NCI-H460 (cell line): ENCODE measurements around the gene SMAD6. TPM values are rescaled to one million over a fixed set of nuclear protein-coding genes. Genes with fewer than 3 reads are reported as not detected.

Experiments
- DNase-seq: peaks from one replicate; pipeline ENCODE4 v3.0.0-alpha.2; 2016; ENCODE audit warnings: low read depth; ENCODE audit errors: extremely low read depth
- total RNA-seq: library from RNA; depleted of rRNA; stranded (reverse); fragments of >200 nt; shearing (Covaris generic); gene quantifications from 2 replicates; pipeline ENCODE4 v1.2.3, GENCODE V29; 2014

The SMAD6 gene
- total RNA-seq, 1 experiment from 2014 or later, result 4.0 TPM

GRCh38 chr15:66718220-66718988 lies 16.4 kb downstream of the SMAD6 start:
- DNase-seq, result no peak

GRCh38 chr15:66719471-66719870 lies 17.4 kb downstream of the SMAD6 start:
- no peak for DNase-seq

- no peak for DNase-seq
Observed at GRCh38 chr15:66720206-66721010, 18.4 kb downstream of the SMAD6 start.

- DNase-seq, result no peak
Observed at GRCh38 chr15:66721020-66721419, 19.0 kb downstream of the SMAD6 start.

GRCh38 chr15:66721501-66721937 lies 19.5 kb downstream of the SMAD6 start:
- DNase-seq, result no peak

GRCh38 chr15:66721954-66722353 lies 19.9 kb downstream of the SMAD6 start:
- DNase-seq, result no peak

GRCh38 chr15:66722757-66723540 lies 20.9 kb downstream of the SMAD6 start:
- no peak for DNase-seq

- no peak for DNase-seq
Observed at GRCh38 chr15:66723826-66724731, 22.0 kb downstream of the SMAD6 start.

- DNase-seq, result no peak
Observed at GRCh38 chr15:66724732-66725463, 22.9 kb downstream of the SMAD6 start.

- no peak for DNase-seq
Observed at GRCh38 chr15:66725464-66725785, 23.4 kb downstream of the SMAD6 start.

GRCh38 chr15:66726386-66726785 lies 24.4 kb downstream of the SMAD6 start:
- no peak for DNase-seq

GRCh38 chr15:66729331-66729951 lies 27.4 kb downstream of the SMAD6 start:
- DNase-seq, result no peak

GRCh38 chr15:66730168-66731021 lies 28.4 kb downstream of the SMAD6 start:
- no peak for DNase-seq

GRCh38 chr15:66733976-66734375 lies 31.9 kb downstream of the SMAD6 start:
- no peak for DNase-seq

GRCh38 chr15:66734961-66735908 lies 33.2 kb downstream of the SMAD6 start:
- no peak for DNase-seq

GRCh38 chr15:66735909-66736305 lies 33.9 kb downstream of the SMAD6 start:
- DNase-seq, result no peak
